Lung (tissue), 12 donors: ENCODE data around the gene ANGEL2. TPM values are rescaled to one million over a fixed set of nuclear protein-coding genes. Genes with fewer than 3 reads are reported as not detected.
A peak's percentile ranks its signal among the peaks of the same experiment; 100 is the strongest.

ENCODE experiments used
- ATAC-seq: fragments of 200-7000 bp; cut with Tn5 transposase; one replicate; pipeline ENCODE4 v1.9.1; 2020; ENCODE audit warnings: moderate number of reproducible peaks; ENCODE audit not compliant: insufficient read depth, low FRiP score
- DNase-seq, 3 donors: peaks; one replicate each; pipeline ENCODE4 v3.0.0-alpha.2; 2013 to 2017
- H3K27ac ChIP-seq, 2 donors: one replicate each; pipeline ENCODE4 v1.5.1; 2013; ENCODE audit warnings: mild to moderate bottlenecking in 2 of 2, moderate library complexity in 2 of 2, control low read depth in 1 of 2, inconsistent platforms in 1 of 2, low read depth in 1 of 2, low read length in 1 of 2
- H3K27me3 ChIP-seq, 3 donors: one replicate each; pipeline ENCODE4 v1.5.1; 2013; ENCODE audit warnings: low read length in 2 of 3; ENCODE audit not compliant: control insufficient read depth in 3 of 3, insufficient read depth in 3 of 3
- H3K36me3 ChIP-seq, 4 donors: one replicate each; pipeline ENCODE4 v1.5.1; 2013; ENCODE audit warnings: low read length in 4 of 4, mild to moderate bottlenecking in 1 of 4, moderate library complexity in 1 of 4; ENCODE audit not compliant: control insufficient read depth in 4 of 4, insufficient read depth in 4 of 4
- H3K4me1 ChIP-seq, 5 donors: one replicate each; pipeline ENCODE4 v1.5.1; 2013; ENCODE audit warnings: low read length in 5 of 5, mild to moderate bottlenecking in 2 of 5, moderate library complexity in 1 of 5; ENCODE audit not compliant: control insufficient read depth in 5 of 5, insufficient read depth in 5 of 5
- H3K4me3 ChIP-seq: one replicate; pipeline ENCODE4 v1.5.1; 2013; ENCODE audit warnings: mild to moderate bottlenecking, control low read depth, moderate library complexity
- H3K9ac ChIP-seq, 2 donors: one replicate each; pipeline ENCODE4 v1.5.1; 2013; ENCODE audit warnings: low read length in 2 of 2, control low read depth in 1 of 2; ENCODE audit not compliant: insufficient read depth in 1 of 2
- H3K9me3 ChIP-seq, 4 donors: one replicate each; pipeline ENCODE4 v1.5.1; 2013; ENCODE audit warnings: low read length in 3 of 4, mild to moderate bottlenecking in 1 of 4, moderate library complexity in 1 of 4; ENCODE audit not compliant: control insufficient read depth in 4 of 4, insufficient read depth in 3 of 4
- CTCF ChIP-seq: IDR thresholded peaks from 2 replicates; pipeline ENCODE4 v1.5.1; 2012; ENCODE audit warnings: mild to moderate bottlenecking; ENCODE audit errors: control extremely low read depth, extremely low read depth
- WGBS, 2 donors: extraction: QIAGEN DNeasy Blood & Tissue Kit; methylation state at CpG; one replicate each; pipeline ENCODE4 v1.1.7; 2013; 5-methylcytosine and 5-hydroxymethylcytosine counted together
- polyA plus RNA-seq, 2 donors: library from polyadenylated mRNA; stranded (reverse); fragments of 200-250 nt; gene quantifications; one replicate each; pipeline ENCODE4 v1.2.1, GENCODE V29; 2013
- total RNA-seq, 2 donors: library from RNA; depleted of rRNA in 1 of 2; stranded (reverse); fragments of >200 nt in 1 of 2; gene quantifications; one replicate each; pipeline ENCODE4 v1.2.1, GENCODE V29; 2014 to 2021
- donor health status: control.
- donor health status: control.
- donor health status: Bipolar disorder and iron deficiency.
- donor health status: healthy.
- donor health status: DM: yes; HTN: yes; CAD: no.

ANGEL2 gene
- total and polyA plus RNA-seq, 4 donors = 13.7 to 53.7 (median 29.0) TPM

GRCh38 chr1:212953321-212953720 lies 62.3 kb downstream of the ANGEL2 start:
- WGBS, 2 donors = 71 to 76% methylated on average over 3 of the region's 3 CpGs
- no peak for ATAC-seq

GRCh38 chr1:212952641-212952976 lies 63.1 kb downstream of the ANGEL2 start:
- H3K9me3 ChIP-seq = peaks cover 0 to 2% (median 0%) of the 10 kb centered on the region in 4 donors
- H3K27ac ChIP-seq = no peak overlapping the region
- H3K9ac ChIP-seq = no peak overlapping the region
- no peak overlapping the region for H3K4me3 ChIP-seq
- H3K27me3 ChIP-seq = no peaks in the 10 kb centered on the region
- DNase-seq = peak in 1 of 3 donors; percentile 32
- no peak for TF ChIP-seq CTCF
- H3K36me3 ChIP-seq = peaks cover 0 to 11% (median 2%) of the 10 kb centered on the region in 4 donors
- WGBS, 2 donors = 83 to 95% methylated on average over 8 of the region's 8 CpGs
- no peak for ATAC-seq
- peaks cover 0 to 25% (median 3%) of the 10 kb centered on the region in 5 donors for H3K4me1 ChIP-seq

More at GRCh38 chr1:212953321-212953720, 62.3 kb downstream of the ANGEL2 start:
- DNase-seq = no peak
- TF ChIP-seq CTCF = no peak
- H3K27ac ChIP-seq = no peak overlapping the region
- peaks cover 0 to 17% (median 4%) of the 10 kb centered on the region in 4 donors for H3K36me3 ChIP-seq
- H3K4me1 ChIP-seq = peaks cover 0 to 25% (median 3%) of the 10 kb centered on the region in 5 donors
- H3K27me3 ChIP-seq = no peaks in the 10 kb centered on the region
- H3K9ac ChIP-seq = no peak overlapping the region
- no peak overlapping the region for H3K4me3 ChIP-seq
- peaks cover 0 to 2% (median 0%) of the 10 kb centered on the region in 4 donors for H3K9me3 ChIP-seq

- Histone ChIP-seq H3K4me3 (no peak overlapping the region), H3K36me3 (peaks cover 0 to 11% (median 2%) of the 10 kb centered on the region in 4 donors), H3K9ac (peak overlapping the region in 1 of 2 donors; percentile 53), H3K27ac (no peak overlapping the region), H3K27me3 (no peaks in the 10 kb centered on the region), H3K9me3 (peaks cover 0 to 2% (median 0%) of the 10 kb centered on the region in 4 donors), H3K4me1 (peaks cover 0 to 25% (median 3%) of the 10 kb centered on the region in 5 donors)
- TF ChIP-seq CTCF = no peak
- 69 to 78% methylated on average over 4 of the region's 4 CpGs for WGBS, 2 donors
- peak in 2 of 3 donors; percentile 68 to 78 for DNase-seq
- ATAC-seq = no peak
Measured at GRCh38 chr1:212951947-212952640, 63.6 kb downstream of the ANGEL2 start.
